Immature natural killer cell (primary cell): ENCODE results near the gene KCNS1. TPM values are rescaled to one million over a fixed set of nuclear protein-coding genes. Genes with fewer than 3 reads are reported as not detected.

Experiments
- DNase-seq, 3 donors: peaks; one replicate each; pipeline ENCODE4 v3.0.0; 2022; ENCODE audit warnings: mixed read lengths in 1 of 3
- H3K27ac Mint-ChIP-seq, 6 donors: one replicate each; pipeline ENCODE4 v1.8.0; 2020; ENCODE audit warnings: mixed read lengths in 6 of 6, mild to moderate bottlenecking in 5 of 6, inconsistent platforms in 4 of 6, moderate library complexity in 3 of 6
- H3K27me3 Mint-ChIP-seq, 3 donors: one replicate each; pipeline ENCODE4 v1.8.0; 2020 to 2021; ENCODE audit warnings: low read depth in 3 of 3, mild to moderate bottlenecking in 3 of 3, mixed read lengths in 3 of 3, moderate library complexity in 3 of 3, inconsistent platforms in 1 of 3
- H3K36me3 Mint-ChIP-seq, 3 donors: one replicate each; pipeline ENCODE4 v1.8.0; 2020; ENCODE audit warnings: mixed read lengths in 3 of 3, inconsistent platforms in 2 of 3, mild to moderate bottlenecking in 2 of 3
- H3K4me1 Mint-ChIP-seq, 2 donors: one replicate each; pipeline ENCODE4 v1.8.0; 2020; ENCODE audit warnings: inconsistent platforms in 2 of 2, mild to moderate bottlenecking in 2 of 2, mixed read lengths in 2 of 2, moderate library complexity in 1 of 2
- H3K4me3 Mint-ChIP-seq, 5 donors: one replicate each; pipeline ENCODE4 v1.8.0; 2020; ENCODE audit warnings: mild to moderate bottlenecking in 5 of 5, mixed read lengths in 5 of 5, inconsistent platforms in 3 of 5, moderate library complexity in 3 of 5
- H3K9me3 Mint-ChIP-seq, 6 donors: one replicate each; pipeline ENCODE4 v1.8.0; 2020; ENCODE audit warnings: mild to moderate bottlenecking in 6 of 6, mixed read lengths in 6 of 6, inconsistent platforms in 4 of 6, moderate library complexity in 3 of 6
- polyA plus RNA-seq, 3 donors: library from polyadenylated mRNA; unstranded; fragments of 300-500 nt; fragmentation: Illumina TruSeq; gene quantifications; one replicate each; pipeline ENCODE4 v1.2.3, GENCODE V29; 2021

KCNS1 gene
- polyA plus RNA-seq, 3 donors from 2014 or later = 0.04 TPM; not detected in 2

DNA sequence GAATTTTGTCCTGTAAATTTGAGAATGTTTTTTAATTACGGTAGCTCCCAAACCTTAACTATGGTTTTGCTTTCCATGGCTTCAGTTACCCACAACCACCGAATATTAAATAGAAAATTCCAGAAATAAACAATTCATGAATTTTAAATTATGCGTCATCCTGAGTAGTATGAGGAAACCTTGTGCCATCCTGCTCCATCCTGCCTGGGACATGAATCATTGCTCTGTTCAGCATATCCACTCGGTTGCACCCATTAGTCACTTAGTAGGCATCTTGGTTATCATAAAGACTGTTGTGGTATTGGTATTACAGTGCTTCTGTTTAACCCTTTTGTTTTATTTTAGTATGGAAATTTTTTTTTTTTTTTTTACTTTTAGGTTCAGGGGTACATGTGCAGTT, 39.7 kb downstream of the KCNS1 start:
- H3K36me3 Mint-ChIP-seq = peaks cover 4 to 16% (median 7%) of the 10 kb centered on the region in 3 donors

DNA sequence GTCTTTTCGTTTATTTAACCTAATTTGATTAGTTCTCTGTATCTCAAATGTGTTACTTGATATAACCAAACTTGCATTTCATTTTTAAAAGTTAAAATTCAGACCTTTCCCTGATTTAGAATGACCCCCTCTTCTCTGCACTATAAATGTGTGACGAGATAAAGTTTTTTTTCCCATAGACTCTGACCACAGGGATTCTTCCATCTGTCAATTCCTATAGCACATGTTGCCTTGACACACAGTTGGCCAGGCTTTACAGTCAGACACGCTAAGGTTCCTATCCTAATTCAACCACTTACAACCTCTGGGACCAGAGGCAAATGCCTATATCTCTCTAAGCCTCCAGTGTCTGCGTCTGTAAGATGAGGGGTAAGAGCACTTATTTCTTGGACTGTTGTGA, 40.6 kb downstream of the KCNS1 start:
- no peak for DNase-seq
- Mint-ChIP-seq H3K36me3 (peaks cover 4 to 19% (median 10%) of the 10 kb centered on the region in 3 donors), H3K4me3 (no peak overlapping the region), H3K4me1 (peaks cover 66 to 85% of the 10 kb centered on the region in 2 donors), H3K27me3 (peaks cover 0 to 1% (median 0%) of the 10 kb centered on the region in 3 donors), H3K9me3 (no peaks in the 10 kb centered on the region), H3K27ac (peak overlapping the region in 4 of 6 donors; percentile 7 to 86 (median 54))

More for the DNA sequence above, 39.7 kb downstream of the KCNS1 start:
- Mint-ChIP-seq H3K4me1 (peaks cover 65 to 85% of the 10 kb centered on the region in 2 donors), H3K27me3 (no peaks in the 10 kb centered on the region), H3K4me3 (no peak overlapping the region), H3K27ac (peak overlapping the region in 4 of 6 donors; percentile 11 to 61 (median 38)), H3K9me3 (no peaks in the 10 kb centered on the region)
- DNase-seq = no peak

DNA sequence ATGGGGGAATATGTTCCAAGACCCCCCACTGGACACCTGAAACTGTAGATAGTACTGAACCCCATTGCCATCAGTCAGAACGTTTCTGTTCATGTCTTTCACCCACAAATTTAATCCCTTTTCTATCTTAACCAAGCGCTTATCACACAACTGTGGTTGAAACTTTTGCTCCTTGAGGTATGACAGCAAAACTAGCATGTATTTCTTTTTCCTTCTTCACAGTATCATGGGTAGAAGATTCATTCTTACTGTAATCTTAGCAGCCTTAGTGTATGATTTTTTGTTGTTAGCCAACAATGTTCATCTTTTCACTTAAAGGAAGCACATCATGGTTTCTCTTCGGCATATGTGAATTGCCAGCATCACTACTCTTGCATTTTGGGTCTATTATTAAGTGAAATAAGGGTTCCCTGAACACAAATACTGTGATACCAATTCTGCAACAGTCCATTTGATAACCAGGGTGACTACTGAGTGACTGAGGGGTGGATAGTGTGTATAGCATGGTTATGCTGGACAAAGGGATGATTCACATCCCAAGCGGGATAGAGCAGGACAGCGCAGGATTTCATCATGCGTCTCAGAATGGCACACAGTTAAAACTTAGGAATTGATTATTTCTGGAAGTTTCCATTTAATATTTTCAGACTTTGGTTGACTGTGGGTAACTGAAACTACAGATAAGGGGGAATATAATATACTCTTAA, 41.8 kb downstream of the KCNS1 start:
- H3K4me1 Mint-ChIP-seq = peaks cover 65 to 85% of the 10 kb centered on the region in 2 donors
- peaks cover 4 to 25% (median 16%) of the 10 kb centered on the region in 3 donors for H3K36me3 Mint-ChIP-seq
- H3K9me3 Mint-ChIP-seq = no peaks in the 10 kb centered on the region
- H3K27ac Mint-ChIP-seq = peak overlapping the region; percentile 15 to 77 (median 64)
- H3K4me3 Mint-ChIP-seq = peak overlapping the region in 1 of 5 donors; percentile 57
- H3K27me3 Mint-ChIP-seq = peaks cover 0 to 1% (median 0%) of the 10 kb centered on the region in 3 donors
- DNase-seq = no peak

DNA sequence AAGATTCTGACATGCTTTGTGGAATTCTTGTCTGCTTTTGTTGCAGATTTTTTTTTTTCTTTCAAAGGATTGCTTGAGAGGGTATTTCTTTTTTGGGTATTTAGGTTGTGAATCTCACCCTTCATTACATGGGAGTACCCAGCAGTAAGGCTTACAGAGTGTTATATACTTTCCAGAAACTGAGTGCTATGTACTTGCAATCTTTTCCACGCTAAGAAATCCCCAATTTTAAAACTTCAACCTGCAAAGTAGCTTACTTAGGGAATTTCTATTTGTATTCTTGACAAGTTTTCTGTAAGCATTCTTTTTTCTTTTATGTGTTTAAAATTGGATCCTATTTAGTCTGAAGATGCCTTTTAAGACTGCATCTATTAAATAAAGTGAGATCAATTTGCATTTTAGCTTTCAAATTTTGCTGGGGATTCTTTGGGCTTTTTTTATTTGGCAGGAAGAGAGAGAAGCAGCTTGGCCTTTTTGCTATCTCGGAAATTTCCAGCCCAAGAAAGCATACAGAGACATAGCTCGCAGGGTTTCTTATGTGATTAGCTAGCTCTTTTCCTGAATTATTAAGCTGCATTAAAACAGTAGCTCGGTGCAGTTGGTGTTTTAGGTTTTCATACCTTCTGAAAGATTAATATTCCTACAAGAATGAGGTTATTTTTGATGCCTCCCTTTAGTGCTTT, 42.6 kb downstream of the KCNS1 start:
- peak overlapping the region in 5 of 6 donors; percentile 51 to 75 (median 59) for H3K27ac Mint-ChIP-seq
- H3K4me1 Mint-ChIP-seq = peaks cover 69 to 86% of the 10 kb centered on the region in 2 donors
- no peaks in the 10 kb centered on the region for H3K9me3 Mint-ChIP-seq
- H3K36me3 Mint-ChIP-seq = peaks cover 2 to 22% (median 16%) of the 10 kb centered on the region in 3 donors
- peak overlapping the region in 1 of 5 donors; percentile 1 for H3K4me3 Mint-ChIP-seq
- peaks cover 0 to 1% (median 0%) of the 10 kb centered on the region in 3 donors for H3K27me3 Mint-ChIP-seq
- DNase-seq = no peak

DNA sequence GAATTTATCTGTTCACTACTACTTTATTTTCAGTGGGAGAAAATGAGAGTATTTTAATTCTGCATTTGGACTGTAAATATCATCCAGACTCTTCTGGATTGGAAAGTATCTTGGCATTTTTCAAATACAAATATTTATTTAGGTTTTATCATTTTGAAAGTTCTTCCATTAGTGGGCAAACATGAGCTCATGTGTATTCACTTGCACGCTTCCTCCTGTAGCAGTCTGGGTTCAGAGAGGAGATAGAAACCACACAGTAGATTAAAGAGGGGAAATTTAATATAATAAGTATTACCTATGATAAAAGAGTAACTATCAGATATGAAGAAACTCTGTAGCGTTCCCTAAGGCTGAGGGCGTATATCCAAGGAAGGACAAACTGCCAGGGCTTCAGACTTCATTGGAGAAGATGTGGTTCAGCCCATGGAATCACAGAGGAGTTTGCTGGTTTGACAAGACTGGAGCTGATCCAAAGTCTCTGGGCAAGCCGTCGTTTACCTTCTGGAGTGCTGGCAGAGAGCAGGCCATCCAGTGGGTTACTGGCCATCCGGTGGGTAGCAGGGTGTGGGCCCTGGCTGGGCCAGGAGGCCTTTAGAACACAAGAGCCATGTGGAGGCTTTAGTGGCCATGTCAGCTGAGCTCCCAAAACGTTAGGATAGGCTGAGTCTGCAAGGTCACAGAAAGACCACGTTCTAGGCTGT, 44.3 kb downstream of the KCNS1 start:
- peaks cover 0 to 1% (median 0%) of the 10 kb centered on the region in 3 donors for H3K27me3 Mint-ChIP-seq
- DNase-seq = no peak

DNA sequence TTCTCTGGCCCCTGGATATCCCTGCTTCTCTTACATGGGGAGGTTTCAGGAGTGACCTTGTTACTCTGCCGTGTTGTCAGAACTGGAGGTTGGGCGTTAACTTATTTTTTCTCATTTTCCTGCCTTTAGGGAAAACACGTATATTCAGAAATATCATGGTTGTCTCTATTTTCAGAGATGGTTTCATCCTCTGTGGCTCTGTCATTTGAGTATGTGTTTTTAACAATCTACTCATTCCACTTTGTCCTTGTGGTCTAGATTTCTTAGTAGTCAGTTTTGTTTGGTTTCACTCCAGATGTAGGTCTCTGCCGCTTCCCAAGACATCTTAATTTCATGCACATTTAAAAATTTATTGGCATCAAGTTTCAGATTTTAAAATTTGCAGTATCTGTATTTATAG, 45.9 kb downstream of the KCNS1 start:
- H3K4me1 Mint-ChIP-seq = peaks cover 81 to 98% of the 10 kb centered on the region in 2 donors
- H3K27ac Mint-ChIP-seq = peak overlapping the region in 5 of 6 donors; percentile 8 to 80 (median 49)
- H3K27me3 Mint-ChIP-seq = peaks cover 0 to 1% (median 0%) of the 10 kb centered on the region in 3 donors
- no peak for DNase-seq
- H3K9me3 Mint-ChIP-seq = no peaks in the 10 kb centered on the region
- peaks cover 0 to 21% (median 13%) of the 10 kb centered on the region in 3 donors for H3K36me3 Mint-ChIP-seq
- peak overlapping the region in 2 of 5 donors; percentile 2 to 29 for H3K4me3 Mint-ChIP-seq

More for the DNA sequence above, 44.3 kb downstream of the KCNS1 start:
- peaks cover 80 to 93% of the 10 kb centered on the region in 2 donors for H3K4me1 Mint-ChIP-seq
- no peaks in the 10 kb centered on the region for H3K9me3 Mint-ChIP-seq
- peak overlapping the region in 3 of 6 donors; percentile 21 to 80 (median 75) for H3K27ac Mint-ChIP-seq
- peaks cover 0 to 21% (median 16%) of the 10 kb centered on the region in 3 donors for H3K36me3 Mint-ChIP-seq
- no peak overlapping the region for H3K4me3 Mint-ChIP-seq

DNA sequence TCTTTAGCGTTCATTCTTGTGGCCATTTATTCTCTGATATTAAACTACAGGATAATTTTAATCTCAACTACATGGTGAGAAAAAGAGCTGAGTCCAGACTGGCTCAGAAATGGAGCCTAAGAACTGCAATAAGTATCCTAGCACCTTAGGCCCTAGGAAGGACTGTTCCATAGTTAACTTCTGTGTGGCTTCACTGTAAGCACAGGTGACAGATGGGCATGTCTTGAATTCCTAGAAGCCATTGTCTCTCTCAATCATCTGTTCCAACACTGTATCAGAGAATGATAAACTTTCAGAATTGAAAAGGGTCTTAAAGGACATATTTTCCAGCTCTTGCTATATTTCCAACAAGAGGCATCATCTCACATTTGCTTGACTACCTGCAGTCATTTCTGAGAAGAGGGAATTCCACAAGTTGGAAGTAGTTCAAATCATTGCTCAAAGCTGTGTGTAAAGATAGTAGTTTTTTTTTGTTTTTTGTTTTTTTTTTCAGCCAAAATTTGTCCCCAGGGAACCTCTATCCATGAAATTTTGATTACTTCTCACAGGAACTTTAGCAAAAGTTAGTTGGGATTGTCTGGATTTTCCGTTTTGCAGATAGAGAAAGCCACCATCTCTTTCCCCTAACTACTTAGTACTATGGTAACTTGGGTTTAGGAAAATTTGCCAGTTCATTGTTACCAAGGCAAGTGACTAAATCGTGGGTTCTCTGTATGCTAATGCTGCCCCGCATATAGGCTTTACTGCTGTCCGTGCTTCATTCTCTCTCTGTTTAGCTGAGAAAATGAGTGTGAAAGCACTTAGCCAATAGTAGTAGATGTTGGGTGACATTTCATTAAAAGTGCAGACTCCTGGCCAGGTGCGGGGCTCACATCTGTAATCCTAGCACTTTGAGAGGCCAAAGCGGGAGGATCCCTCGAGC, 47.2 kb downstream of the KCNS1 start:
- Mint-ChIP-seq H3K9me3 (no peaks in the 10 kb centered on the region), H3K4me3 (peak overlapping the region; percentile 42 to 61 (median 57)), H3K27me3 (peaks cover 0 to 1% (median 0%) of the 10 kb centered on the region in 3 donors), H3K4me1 (peaks cover 84 to 98% of the 10 kb centered on the region in 2 donors), H3K27ac (peak overlapping the region; percentile 59 to 85 (median 74)), H3K36me3 (peaks cover 0 to 18% (median 13%) of the 10 kb centered on the region in 3 donors)
- no peak for DNase-seq

DNA sequence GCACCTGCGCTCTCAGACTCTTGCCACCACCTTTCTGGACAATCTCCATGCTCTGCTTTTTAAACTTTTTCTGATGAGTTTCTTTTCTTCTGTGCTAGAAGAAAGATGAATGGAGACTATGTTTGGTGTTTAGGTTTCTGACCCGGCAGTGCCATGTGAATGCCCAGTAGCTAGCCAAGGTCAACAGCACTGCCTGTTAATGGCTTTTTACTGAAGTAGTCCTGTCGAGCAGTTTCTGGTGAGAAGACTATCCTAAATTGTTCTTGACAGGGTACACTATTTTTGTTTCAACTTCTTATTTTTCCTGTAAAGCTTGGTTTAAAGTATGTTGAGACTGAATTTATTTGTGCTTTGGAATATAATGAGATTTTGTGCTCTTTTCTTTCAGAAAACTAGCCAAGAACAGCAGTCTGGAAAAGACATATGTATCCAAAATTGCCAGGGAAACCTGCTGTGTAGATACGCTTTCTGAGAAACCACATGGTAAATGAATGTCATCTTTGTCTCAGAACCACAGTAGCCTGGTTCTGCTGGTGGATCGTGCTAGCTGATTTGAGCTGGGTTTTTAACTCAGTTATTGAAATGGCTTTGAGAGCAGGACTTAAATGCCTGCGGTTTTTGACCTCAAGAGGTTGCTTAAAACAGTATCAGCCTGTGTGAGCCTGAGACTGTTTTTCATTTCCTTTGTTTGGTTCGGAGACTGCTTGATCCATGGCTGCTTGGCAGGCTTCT, 48.1 kb downstream of the KCNS1 start:
- peaks cover 0 to 4% (median 0%) of the 10 kb centered on the region in 3 donors for H3K27me3 Mint-ChIP-seq
- H3K9me3 Mint-ChIP-seq = no peaks in the 10 kb centered on the region
- peak overlapping the region; percentile 59 to 85 (median 72) for H3K27ac Mint-ChIP-seq
- peaks cover 84 to 98% of the 10 kb centered on the region in 2 donors for H3K4me1 Mint-ChIP-seq
- peak; percentile 29 to 58 (median 49) for DNase-seq
- H3K4me3 Mint-ChIP-seq = peak overlapping the region; percentile 42 to 61 (median 57)
- peaks cover 0 to 18% (median 13%) of the 10 kb centered on the region in 3 donors for H3K36me3 Mint-ChIP-seq

DNA sequence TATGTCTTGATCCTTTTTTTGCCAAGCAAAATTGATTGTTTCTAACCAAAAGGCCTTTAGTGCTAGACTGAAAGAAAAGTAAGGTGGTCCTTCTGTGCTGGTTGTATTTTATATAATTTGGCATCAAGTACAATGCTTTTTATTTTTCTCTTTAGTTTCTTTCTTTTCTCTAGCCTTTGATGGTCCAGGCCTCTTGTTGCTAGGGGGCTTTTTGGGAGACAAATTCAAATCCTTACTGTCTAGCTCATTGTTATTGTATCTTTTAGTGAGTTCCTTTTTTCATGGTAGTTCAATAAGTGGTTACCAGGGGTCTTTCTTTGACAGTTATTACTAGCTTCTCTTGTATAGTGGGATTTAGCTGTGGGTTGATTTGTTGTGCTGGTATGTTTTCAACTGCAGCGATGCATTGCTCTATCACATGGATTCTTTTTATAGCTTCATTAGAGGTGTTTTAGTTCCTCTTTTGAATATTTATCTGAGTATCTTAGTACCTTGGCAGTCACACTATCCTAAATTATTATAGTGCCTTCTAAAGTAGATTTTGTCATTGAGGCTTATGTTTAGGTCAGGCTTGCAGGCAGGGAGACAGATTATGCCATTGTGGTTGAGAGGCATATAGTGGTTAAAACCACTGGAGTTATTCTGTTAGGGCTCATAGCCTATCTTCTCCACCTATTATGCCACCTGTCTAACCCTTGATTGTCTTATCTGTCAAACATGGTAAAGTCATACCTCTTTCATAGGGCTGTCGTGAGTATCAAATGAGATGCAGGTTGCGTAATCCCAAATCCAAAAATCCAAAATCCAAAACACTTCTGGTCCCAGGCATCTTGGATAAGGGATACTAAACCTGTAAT, 49.5 kb downstream of the KCNS1 start:
- H3K4me3 Mint-ChIP-seq = peak overlapping the region; percentile 22 to 57 (median 36)
- peaks cover 86 to 98% of the 10 kb centered on the region in 2 donors for H3K4me1 Mint-ChIP-seq
- H3K27ac Mint-ChIP-seq = peak overlapping the region; percentile 58 to 85 (median 66)
- peak in 2 of 3 donors; percentile 19 to 20 for DNase-seq
- H3K9me3 Mint-ChIP-seq = no peaks in the 10 kb centered on the region
- peaks cover 0 to 4% (median 0%) of the 10 kb centered on the region in 3 donors for H3K27me3 Mint-ChIP-seq
- H3K36me3 Mint-ChIP-seq = peaks cover 0 to 15% (median 9%) of the 10 kb centered on the region in 3 donors

DNA sequence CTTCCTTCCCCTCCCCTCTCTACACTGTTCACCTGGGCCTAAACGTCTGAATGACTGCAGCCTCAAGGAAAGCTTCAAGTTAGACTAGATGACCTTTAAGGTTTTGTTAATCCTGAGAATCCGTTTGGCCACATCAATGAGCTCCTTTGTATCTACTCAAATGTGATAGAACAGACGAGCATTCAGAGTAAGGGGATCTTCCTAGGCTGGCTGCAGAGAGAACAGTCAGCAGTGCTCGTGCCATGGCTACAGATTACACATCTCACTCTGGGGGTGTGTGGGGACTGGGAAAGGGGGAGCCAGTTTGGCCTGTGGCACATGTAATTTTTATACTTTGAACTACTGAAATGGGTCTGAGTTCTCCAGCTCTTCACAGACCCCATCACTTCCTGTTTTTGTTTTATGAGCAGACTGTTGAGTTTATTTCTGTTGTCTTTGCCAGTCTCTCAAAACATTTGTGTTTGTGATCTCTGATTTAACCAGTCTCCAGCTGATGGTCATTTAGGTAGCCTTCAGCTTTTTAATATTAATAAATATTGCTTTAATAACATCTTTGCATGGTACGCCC, 50.9 kb downstream of the KCNS1 start:
- DNase-seq = no peak
- H3K27ac Mint-ChIP-seq = peak overlapping the region; percentile 70 to 89 (median 81)
- peak overlapping the region; percentile 41 to 81 (median 73) for H3K4me3 Mint-ChIP-seq
- H3K4me1 Mint-ChIP-seq = peaks cover 80 to 90% of the 10 kb centered on the region in 2 donors
- H3K9me3 Mint-ChIP-seq = no peaks in the 10 kb centered on the region
- peaks cover 0 to 8% (median 3%) of the 10 kb centered on the region in 3 donors for H3K36me3 Mint-ChIP-seq
- peaks cover 0 to 3% (median 0%) of the 10 kb centered on the region in 3 donors for H3K27me3 Mint-ChIP-seq

DNA sequence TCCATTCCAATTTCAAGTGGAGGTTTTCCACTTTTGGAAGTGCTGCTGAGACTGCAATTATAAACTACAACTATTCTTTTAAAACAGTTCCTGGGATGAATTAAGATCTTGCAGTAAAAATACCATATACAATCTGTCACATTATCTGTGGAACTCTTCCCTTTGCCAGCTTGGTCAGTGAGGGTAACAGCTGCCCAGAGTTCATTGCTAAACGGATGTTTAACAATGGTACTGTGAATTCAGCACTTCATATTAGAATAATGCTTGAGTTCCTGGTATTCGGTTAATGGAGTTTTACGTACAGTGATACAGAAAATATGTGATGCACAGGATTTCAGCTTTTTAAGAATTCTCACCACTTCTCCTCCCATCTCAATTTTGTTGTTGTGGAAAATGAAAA, 51.5 kb downstream of the KCNS1 start:
- Mint-ChIP-seq H3K4me1 (peaks cover 76 to 86% of the 10 kb centered on the region in 2 donors), H3K36me3 (peaks cover 0 to 4% (median 0%) of the 10 kb centered on the region in 3 donors), H3K9me3 (no peaks in the 10 kb centered on the region), H3K4me3 (peak overlapping the region; percentile 41 to 81 (median 73)), H3K27ac (peak overlapping the region; percentile 70 to 89 (median 81)), H3K27me3 (peaks cover 0 to 3% (median 0%) of the 10 kb centered on the region in 3 donors)
- DNase-seq = no peak
